SKM-1 treated with dmso at 0.1 percent for 144 hours (cell line): ENCODE results near the gene SP4.
A peak's percentile ranks its signal among the peaks of the same experiment; 100 is the strongest.

Experiments
- DNase-seq: peaks from one replicate; lab custom pipeline; 2025; ENCODE audit not compliant: unreplicated experiment; lab: John Stamatoyannopoulos, UW

SP4 gene

GRCh38 chr7:21427871-21428658 lies at the start of gene SP4:
Gene SP4, plus strand, starts transcription at chr7:21428083. Its CDS starts 169 bp downstream, at chr7:21428252.
- DNase-seq: peak; percentile 89

GRCh38 chr7:21383227-21384220 lies 44.4 kb upstream of the SP4 start:
- no peak for DNase-seq

GRCh38 chr7:21393937-21394336 lies 33.9 kb upstream of the SP4 start:
- no peak for DNase-seq

GRCh38 chr7:21401944-21402343 lies 25.9 kb upstream of the SP4 start:
- no peak for DNase-seq

GRCh38 chr7:21407796-21408480 lies 19.9 kb upstream of the SP4 start:
- no peak for DNase-seq

GRCh38 chr7:21408481-21408820 lies 19.4 kb upstream of the SP4 start:
- DNase-seq: no peak

- DNase-seq: no peak
These were observed 15.5 kb upstream of the SP4 start for GRCh38 chr7:21412410-21412851.

GRCh38 chr7:21412957-21413356 lies 14.9 kb upstream of the SP4 start:
- DNase-seq: no peak

- no peak for DNase-seq
These were observed 14.4 kb upstream of the SP4 start for GRCh38 chr7:21413502-21413901.

GRCh38 chr7:21414795-21415393 lies 13.0 kb upstream of the SP4 start:
- DNase-seq: no peak

GRCh38 chr7:21417647-21418046 lies 10.2 kb upstream of the SP4 start:
- DNase-seq: no peak

- no peak for DNase-seq
These were observed 5.1 kb upstream of the SP4 start for GRCh38 chr7:21422751-21423150.

- no peak for DNase-seq
These were observed 2.6 kb upstream of the SP4 start for GRCh38 chr7:21425290-21425689.

- DNase-seq: no peak
These were observed 1.3 kb upstream of the SP4 start for GRCh38 chr7:21426286-21427181.

GRCh38 chr7:21427182-21427870 lies 557 bp upstream of the SP4 start:
- DNase-seq: peak; percentile 97

- no peak for DNase-seq
These were observed 717 bp downstream of the SP4 start for GRCh38 chr7:21428659-21428941.

- DNase-seq: no peak
These were observed 1.1 kb downstream of the SP4 start for GRCh38 chr7:21429021-21429420.

GRCh38 chr7:21429786-21430574 lies 2.1 kb downstream of the SP4 start:
- DNase-seq: no peak

- DNase-seq: no peak
These were observed 2.7 kb downstream of the SP4 start for GRCh38 chr7:21430575-21430954.
